ENCODE data around the gene COL9A3.
A peak's percentile ranks its signal among the peaks of the same experiment; 100 is the strongest.
"Not testable (repeated sequence)": the region's sequence is repeated elsewhere in the genome, so short reads cannot be mapped to it uniquely, and the experiment has no call there.

The COL9A3 gene

GRCh38 chr20:62873681-62874031 is 56.8 kb downstream of the COL9A3 start:
- DNase-seq (ENCODE audit: extremely low read depth, low read depth); H3K4me3 ChIP-seq (replicated peaks; ENCODE audit: low read depth, low read length): not testable (repeated sequence)
- peak; percentile 49 for TF ChIP-seq CTCF (IDR thresholded peaks at IDR 0.05; ENCODE audit: low read depth, low read length, missing control alignments)

- no peak overlapping the region for H3K4me3 ChIP-seq (replicated peaks; ENCODE audit: low read depth, low read length)
- DNase-seq (ENCODE audit: extremely low read depth, low read depth): no peak
- TF ChIP-seq CTCF (IDR thresholded peaks at IDR 0.05; ENCODE audit: low read depth, low read length, missing control alignments): no peak
Measured at GRCh38 chr20:62874964-62875344, 58.1 kb downstream of the COL9A3 start.

GRCh38 chr20:62875419-62876361 is 58.8 kb downstream of the COL9A3 start:
- TF ChIP-seq CTCF (IDR thresholded peaks at IDR 0.05; ENCODE audit: low read depth, low read length, missing control alignments): peak; percentile 47
- DNase-seq (ENCODE audit: extremely low read depth, low read depth): peak; percentile 81
- H3K4me3 ChIP-seq (replicated peaks; ENCODE audit: low read depth, low read length): peak overlapping the region; percentile 7; the same call in 1 of the 2 replicates

GRCh38 chr20:62876501-62876901 is 59.7 kb downstream of the COL9A3 start:
- DNase-seq (ENCODE audit: extremely low read depth, low read depth): no peak
- TF ChIP-seq CTCF (IDR thresholded peaks at IDR 0.05; ENCODE audit: low read depth, low read length, missing control alignments): no peak
- no peak overlapping the region for H3K4me3 ChIP-seq (replicated peaks; ENCODE audit: low read depth, low read length)

- no peak for TF ChIP-seq CTCF (IDR thresholded peaks at IDR 0.05; ENCODE audit: low read depth, low read length, missing control alignments)
- H3K4me3 ChIP-seq (replicated peaks; ENCODE audit: low read depth, low read length): no peak overlapping the region
- no peak for DNase-seq (ENCODE audit: extremely low read depth, low read depth)
Measured at GRCh38 chr20:62876902-62877816, 60.3 kb downstream of the COL9A3 start.

GRCh38 chr20:62878244-62879038 is 61.6 kb downstream of the COL9A3 start:
- TF ChIP-seq CTCF (IDR thresholded peaks at IDR 0.05; ENCODE audit: low read depth, low read length, missing control alignments): no peak
- no peak for DNase-seq (ENCODE audit: extremely low read depth, low read depth)
- no peak overlapping the region for H3K4me3 ChIP-seq (replicated peaks; ENCODE audit: low read depth, low read length)
